ENCODE measurements around the gene RASSF5. TPM values are rescaled to one million over a fixed set of nuclear protein-coding genes. Genes with fewer than 3 reads are reported as not detected.

Gene RASSF5
- total and polyA plus RNA-seq, 9 of the 15 experiments (the other 6 are each of a cell fraction or from before 2014, with no cell fraction given) = 6.1 to 41.0 (median 25.2) TPM

GRCh38 chr1:206509612-206510257 lies 2.4 kb downstream of the RASSF5 start:
- ChIA-PET CTCF (ENCODE audit: low intra/inter-chr PET ratio) (no interaction called here), POLR2A (interaction anchor here (0.7 kb wide), 1 partner anchor 64 kb away, joined by 3 read pairs; no protein-coding TSS in a partner anchor)
- FAIRE-seq = no peak
- no peak overlapping the region for H2AFZ ChIP-seq (ENCODE audit: low read depth, low read length)
- DNase-seq (ENCODE audit: extremely low read depth in 1 of 4, low spot score in 3 of 4) = no peak
- intact Hi-C loops (cut with micrococcal nuclease) (no loop called here), in situ Hi-C loops (cut with MboI) (no loop called here)
- no peaks in the 10 kb centered on the region for H3K36me3 ChIP-seq (ENCODE audit: control insufficient read depth, insufficient read depth, low read length)
- WGBS (ENCODE audit: insufficient coverage, low coverage, missing lambda C conversion rate) = 16% methylated on average over 12 of the region's 12 CpGs
- BruUV-seq (replicated peaks) = no TSS peak
- no peaks in the 10 kb centered on the region for H3K9me1 ChIP-seq (ENCODE audit: control insufficient read depth, insufficient read depth, low read length)
- peak; percentile 28; the same call in 1 of the 2 replicates for TF ChIP-seq C11orf30 (IDR thresholded peaks at IDR 0.05; ENCODE audit: low read depth)
- no peak for TF ChIP-seq ZNF551 (CRISPR knock-in tag; IDR thresholded peaks at IDR 0.05)
- TF ChIP-seq BMI1 (IDR thresholded peaks at IDR 0.05; ENCODE audit: low read length) = no peak
- no peak for TF ChIP-seq NFYB (IDR thresholded peaks at IDR 0.05; ENCODE audit: extremely low read depth, insufficient read length)
- TF ChIP-seq SMARCE1 (IDR thresholded peaks at IDR 0.05) = no peak
- no peak overlapping the region for H3K27ac ChIP-seq (ENCODE audit: extremely low read depth, low read depth, low read length)
- no peaks in the 10 kb centered on the region for H3K9me3 ChIP-seq (replicated peaks; ENCODE audit: control insufficient read depth, insufficient read depth, low read depth, low read length)
- H3K9ac ChIP-seq (ENCODE audit: insufficient read depth in 1 of 2, low read depth in 2 of 2, low read length in 2 of 2) = no peak overlapping the region
- no peak overlapping the region for H3K4me2 ChIP-seq (ENCODE audit: insufficient read depth, low read length)
- H3K4me3 ChIP-seq = no peak overlapping the region
- H3K4me1 ChIP-seq (replicated peaks in 1 of 2; ENCODE audit: control insufficient read depth in 2 of 2, insufficient read depth in 2 of 2, low read length in 2 of 2) = peaks cover 17 to 22% of the 10 kb centered on the region in 2 experiments
- H3K79me2 ChIP-seq (ENCODE audit: control insufficient read depth, insufficient read depth, low read length) = no peaks in the 10 kb centered on the region
- H4K20me1 ChIP-seq (replicated peaks; ENCODE audit: control insufficient read depth, insufficient read depth, low read length) = peaks cover 4% of the 10 kb centered on the region; the same call in 1 of the 2 replicates
- ATAC-seq = no peak
- H3K27me3 ChIP-seq (ENCODE audit: control insufficient read depth in 2 of 2, insufficient read depth in 2 of 2, low read length in 2 of 2) = peaks cover 17 to 44% of the 10 kb centered on the region in 2 experiments; a peak in 4 of 5 replicates

GRCh38 chr1:206510371-206510770 lies 3.0 kb downstream of the RASSF5 start:
- POLR2A ChIA-PET = interaction anchor here (0.7 kb wide), 1 partner anchor 64 kb away, joined by 3 read pairs; no protein-coding TSS in a partner anchor
- H3K4me1 ChIP-seq (replicated peaks in 1 of 2; ENCODE audit: control insufficient read depth in 2 of 2, insufficient read depth in 2 of 2, low read length in 2 of 2) = peaks cover 12 to 22% of the 10 kb centered on the region in 2 experiments; a peak in 4 of 5 replicates
- TF ChIP-seq ZNF449 (CRISPR knock-in tag; IDR thresholded peaks at IDR 0.05) = no peak
- TF ChIP-seq ZNF174 (CRISPR knock-in tag; IDR thresholded peaks at IDR 0.05) = no peak
- TF ChIP-seq ZBTB49 (CRISPR knock-in tag; IDR thresholded peaks at IDR 0.05; ENCODE audit: borderline replicate concordance) = no peak
- TF ChIP-seq POLR2AphosphoS5 (IDR thresholded peaks at IDR 0.05; ENCODE audit: control insufficient read depth, insufficient read depth, low read depth, low read length) = no peak
- no peak for TF ChIP-seq ZNF584 (CRISPR knock-in tag; IDR thresholded peaks at IDR 0.05; ENCODE audit: low read depth)
- no peak for TF ChIP-seq TEAD2 (tag; IDR thresholded peaks at IDR 0.05)
- no peak for TF ChIP-seq ZNF347 (CRISPR knock-in tag; IDR thresholded peaks at IDR 0.05; ENCODE audit: low read depth)

More at GRCh38 chr1:206510371-206510770, 3.0 kb downstream of the RASSF5 start:
- Histone ChIP-seq H3K9me1 (ENCODE audit: control insufficient read depth, insufficient read depth, low read length) (no peaks in the 10 kb centered on the region), H3K9ac (ENCODE audit: insufficient read depth in 1 of 2, low read depth in 2 of 2, low read length in 2 of 2) (no peak overlapping the region), H3K79me2 (ENCODE audit: control insufficient read depth, insufficient read depth, low read length) (no peaks in the 10 kb centered on the region), H3K9me3 (replicated peaks; ENCODE audit: control insufficient read depth, insufficient read depth, low read depth, low read length) (no peaks in the 10 kb centered on the region), H3K27ac (ENCODE audit: extremely low read depth, low read depth, low read length) (no peak overlapping the region), H3K27me3 (ENCODE audit: control insufficient read depth in 2 of 2, insufficient read depth in 2 of 2, low read length in 2 of 2) (peaks cover 17 to 44% of the 10 kb centered on the region in 2 experiments; a peak in 4 of 5 replicates), H4K20me1 (replicated peaks; ENCODE audit: control insufficient read depth, insufficient read depth, low read length) (peaks cover 4% of the 10 kb centered on the region; the same call in 1 of the 2 replicates), H3K4me2 (ENCODE audit: insufficient read depth, low read length) (no peak overlapping the region), H3K4me3 (no peak overlapping the region), H3K36me3 (ENCODE audit: control insufficient read depth, insufficient read depth, low read length) (no peaks in the 10 kb centered on the region), H2AFZ (ENCODE audit: low read depth, low read length) (no peak overlapping the region)
- 11% methylated on average over 5 of the region's 5 CpGs for WGBS (ENCODE audit: insufficient coverage, low coverage, missing lambda C conversion rate)
- ATAC-seq = no peak
- CTCF ChIA-PET (ENCODE audit: low intra/inter-chr PET ratio) = no interaction called here
- no TSS peak for BruUV-seq (replicated peaks)
- intact Hi-C loops (cut with micrococcal nuclease) = no loop called here
- FAIRE-seq = no peak
- DNase-seq (ENCODE audit: extremely low read depth in 1 of 4, low spot score in 3 of 4) = no peak
- in situ Hi-C loops (cut with MboI) = no loop called here

All from K562 (cell line).